ENCODE data around the gene ASS1. TPM values are rescaled to one million over a fixed set of nuclear protein-coding genes. Genes with fewer than 3 reads are reported as not detected.

ASS1 gene
- total RNA-seq, 1 donor from 2014 or later, result 162 TPM

DNA sequence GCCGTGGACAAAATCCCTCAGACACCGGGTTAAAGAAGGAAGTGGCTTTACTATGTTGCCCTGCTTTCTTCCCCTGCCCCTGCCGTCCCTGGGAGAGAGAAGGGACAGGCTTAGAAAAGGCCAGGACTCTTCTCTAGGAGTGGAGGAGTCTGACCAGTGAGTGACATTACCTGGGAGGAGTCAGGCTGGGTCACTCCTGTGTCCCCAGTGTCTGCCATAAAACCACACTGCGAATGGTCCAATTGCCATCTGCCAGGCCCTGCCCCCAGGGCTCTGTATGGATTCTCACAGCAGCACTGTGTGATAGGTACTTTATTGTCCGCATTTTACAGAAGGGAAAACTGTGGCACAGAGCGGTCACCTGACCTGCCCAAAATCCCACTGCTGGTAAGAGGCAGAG is 103.3 kb downstream of the ASS1 start:
- Histone ChIP-seq H3K36me3 (no peaks in the 10 kb centered on the region), H3K9me3 (no peaks in the 10 kb centered on the region), H3K4me3 (no peak overlapping the region), H3K4me1 (no peaks in the 10 kb centered on the region), H3K27me3 (no peaks in the 10 kb centered on the region), H3K27ac (no peak overlapping the region)
- no peak for DNase-seq (ENCODE audit: low spot score in 2 of 2)
- TF ChIP-seq, protein P1, sequence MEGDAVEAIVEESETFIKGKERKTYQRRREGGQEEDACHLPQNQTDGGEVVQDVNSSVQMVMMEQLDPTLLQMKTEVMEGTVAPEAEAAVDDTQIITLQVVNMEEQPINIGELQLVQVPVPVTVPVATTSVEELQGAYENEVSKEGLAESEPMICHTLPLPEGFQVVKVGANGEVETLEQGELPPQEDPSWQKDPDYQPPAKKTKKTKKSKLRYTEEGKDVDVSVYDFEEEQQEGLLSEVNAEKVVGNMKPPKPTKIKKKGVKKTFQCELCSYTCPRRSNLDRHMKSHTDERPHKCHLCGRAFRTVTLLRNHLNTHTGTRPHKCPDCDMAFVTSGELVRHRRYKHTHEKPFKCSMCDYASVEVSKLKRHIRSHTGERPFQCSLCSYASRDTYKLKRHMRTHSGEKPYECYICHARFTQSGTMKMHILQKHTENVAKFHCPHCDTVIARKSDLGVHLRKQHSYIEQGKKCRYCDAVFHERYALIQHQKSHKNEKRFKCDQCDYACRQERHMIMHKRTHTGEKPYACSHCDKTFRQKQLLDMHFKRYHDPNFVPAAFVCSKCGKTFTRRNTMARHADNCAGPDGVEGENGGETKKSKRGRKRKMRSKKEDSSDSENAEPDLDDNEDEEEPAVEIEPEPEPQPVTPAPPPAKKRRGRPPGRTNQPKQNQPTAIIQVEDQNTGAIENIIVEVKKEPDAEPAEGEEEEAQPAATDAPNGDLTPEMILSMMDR (IDR thresholded peaks at IDR 0.05), result no peak
- intact Hi-C loops (cut with DNase I), result no loop called here

DNA sequence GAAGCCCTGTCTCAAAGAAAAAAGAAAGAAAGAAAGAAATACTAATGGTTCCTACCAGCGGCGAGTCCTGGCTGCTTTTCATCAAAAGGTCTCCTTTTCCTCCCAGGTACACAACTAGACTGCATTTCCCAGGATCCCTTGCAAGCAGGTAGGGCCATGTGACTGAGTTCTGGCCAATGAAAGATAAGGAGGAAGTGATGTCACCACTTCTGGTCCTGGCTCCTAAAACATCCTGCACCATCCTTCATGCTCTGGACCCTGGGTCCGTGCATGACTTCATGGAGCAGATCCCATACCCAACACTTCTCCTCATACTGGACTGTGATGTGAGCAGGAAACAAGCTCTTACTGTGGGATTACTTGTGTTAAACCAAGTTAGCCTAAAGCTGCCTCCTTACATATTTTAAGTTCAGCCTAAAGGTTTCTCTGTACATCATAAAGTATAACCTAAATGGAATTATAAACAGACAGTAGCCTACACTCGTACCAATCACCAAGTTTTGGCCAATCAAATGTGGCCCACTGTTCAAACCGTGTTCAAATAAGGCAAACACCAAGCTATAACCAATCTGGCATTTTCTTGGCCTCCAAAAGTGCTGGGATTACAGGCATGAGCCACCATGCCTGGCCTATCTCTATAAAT is 104.5 kb downstream of the ASS1 start:
- TF ChIP-seq, protein P1 (IDR thresholded peaks at IDR 0.05), result no peak
- no peaks in the 10 kb centered on the region for H3K36me3 ChIP-seq
- H3K27me3 ChIP-seq, result no peaks in the 10 kb centered on the region
- no peaks in the 10 kb centered on the region for H3K4me1 ChIP-seq
- H3K9me3 ChIP-seq, result no peaks in the 10 kb centered on the region
- no peak overlapping the region for H3K27ac ChIP-seq
- no peak for DNase-seq (ENCODE audit: low spot score in 2 of 2)
- intact Hi-C loops (cut with DNase I), result no loop called here
- no peak overlapping the region for H3K4me3 ChIP-seq

Other genes with a start within 250 kb of the ASS1 start
- gene HMCN2, start 179.2 kb upstream of the ASS1 start, total RNA-seq, result 7.5 TPM
- 14.5 TPM for gene FUBP3, start 134.6 kb downstream of the ASS1 start, total RNA-seq
- not detected for gene PRDM12, start 219.6 kb downstream of the ASS1 start, total RNA-seq
- gene EXOSC2, start 248.8 kb downstream of the ASS1 start, total RNA-seq, result 20.6 TPM

All from ascending aorta (tissue), 2 donors.